Measurements from ENCODE around the gene SPAG16.

Gene SPAG16

DNA sequence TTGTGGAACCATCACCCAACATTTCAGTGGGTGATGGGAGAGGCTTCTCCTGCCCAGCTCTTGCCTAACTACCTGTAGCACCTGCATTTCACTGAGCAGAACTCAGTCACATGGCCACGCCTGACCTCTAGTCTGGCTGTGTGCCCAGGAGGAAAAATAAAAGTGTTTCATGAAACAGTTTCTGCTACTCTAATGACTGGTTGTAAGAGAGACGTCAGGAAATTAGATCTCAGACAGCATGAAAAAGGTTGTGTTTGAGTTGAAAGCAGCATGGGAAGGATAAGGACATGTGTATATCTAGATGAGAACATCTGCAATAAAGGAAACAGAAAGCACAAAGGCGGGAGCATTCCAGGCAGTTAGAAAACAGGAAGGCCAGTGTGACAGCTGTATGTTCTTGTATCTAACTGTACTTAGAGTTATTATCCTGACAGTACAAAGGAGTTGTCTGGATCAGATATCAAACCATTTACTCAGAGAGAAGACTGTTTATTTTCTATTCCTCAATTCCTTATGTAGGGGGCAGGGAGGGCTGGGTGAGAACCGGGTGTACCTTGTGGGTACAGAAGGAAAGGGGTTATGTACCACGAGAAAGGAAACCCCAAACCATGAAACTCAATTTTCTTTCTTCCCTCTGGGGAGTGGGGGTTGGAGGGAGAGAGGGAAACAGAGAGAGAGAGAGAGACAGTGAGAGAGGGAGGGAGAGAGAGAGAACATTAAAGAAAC, 819.2 kb downstream of the SPAG16 start:
- DNase-seq = peak; percentile 25

DNA sequence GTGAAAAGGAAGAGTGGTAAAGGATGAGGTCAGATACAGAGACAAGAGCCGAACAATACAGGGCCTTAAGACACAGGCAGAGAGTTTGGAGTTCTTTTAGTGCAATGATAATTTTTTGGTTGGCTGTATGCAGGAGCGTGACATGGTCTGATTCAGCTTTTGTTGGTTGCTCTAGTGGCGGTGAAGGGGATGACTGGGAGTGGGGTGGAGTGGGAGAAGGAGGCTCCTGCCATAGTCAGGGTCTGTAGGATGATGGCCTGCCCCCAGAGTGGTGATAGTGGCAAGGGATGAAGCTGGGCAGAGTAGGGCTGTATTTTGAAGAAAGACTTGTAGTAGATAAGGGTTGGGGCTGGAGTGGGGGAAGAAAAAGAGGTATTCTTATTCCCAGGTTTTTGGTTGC, 820.0 kb downstream of the SPAG16 start:
- no peak for DNase-seq

DNA sequence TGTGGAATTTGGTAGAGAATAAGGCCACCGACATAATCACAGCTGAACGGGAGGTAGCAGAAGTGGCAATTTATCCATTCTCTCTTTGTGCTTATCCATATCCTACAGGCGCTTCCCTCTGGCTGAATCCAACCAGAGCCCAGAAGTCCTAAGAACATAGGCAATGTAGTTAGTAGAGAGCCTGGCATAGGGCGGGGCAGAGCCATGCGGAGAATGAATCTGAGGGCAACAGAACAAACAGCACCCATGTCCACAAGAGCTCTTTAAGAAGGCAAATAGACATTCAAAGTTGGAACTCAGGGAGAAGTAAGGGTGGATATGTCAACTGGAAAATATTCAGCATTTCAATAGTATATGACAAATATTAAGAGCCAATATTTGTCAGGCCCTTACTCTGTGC, 820.7 kb downstream of the SPAG16 start:
- no peak for DNase-seq

DNA sequence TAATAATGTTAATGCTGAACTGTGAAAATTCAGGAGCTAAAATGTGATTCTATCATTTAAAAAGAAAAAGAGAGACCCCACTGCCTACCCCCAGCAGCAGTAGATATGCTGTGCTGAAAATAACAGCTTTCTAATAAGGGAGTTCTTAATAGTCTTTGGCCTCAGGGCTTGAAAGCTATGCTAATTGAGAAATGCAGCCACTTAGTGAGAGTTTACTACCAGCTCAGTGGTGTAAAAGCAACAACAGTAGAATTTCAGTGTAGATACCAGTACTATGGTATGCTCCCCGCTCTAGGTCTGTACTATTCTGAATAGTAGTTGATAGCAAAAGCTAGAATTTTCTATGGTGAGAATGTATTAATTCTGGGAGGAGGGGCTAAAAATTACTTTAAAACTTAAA, 823.5 kb downstream of the SPAG16 start:
- DNase-seq = no peak

DNA sequence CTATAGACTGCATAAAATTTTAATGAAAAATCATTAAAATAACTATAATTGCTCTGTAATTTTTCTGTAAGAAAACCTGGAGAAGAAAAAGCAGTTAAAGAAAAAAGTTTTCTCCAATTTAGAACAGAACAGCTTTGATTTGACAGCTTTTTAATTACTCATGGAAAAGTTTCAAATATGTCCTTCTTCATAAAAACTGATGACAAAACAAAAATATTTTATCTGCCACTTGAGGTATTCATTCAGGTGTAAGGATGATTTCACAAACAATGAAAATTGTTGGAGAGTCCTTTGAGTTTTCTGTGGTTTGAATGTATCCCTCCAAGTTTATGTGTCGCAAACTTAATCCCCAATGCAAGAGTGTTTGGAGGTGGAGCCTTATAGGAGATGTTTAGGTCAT, 824.3 kb downstream of the SPAG16 start:
- DNase-seq = no peak

DNA sequence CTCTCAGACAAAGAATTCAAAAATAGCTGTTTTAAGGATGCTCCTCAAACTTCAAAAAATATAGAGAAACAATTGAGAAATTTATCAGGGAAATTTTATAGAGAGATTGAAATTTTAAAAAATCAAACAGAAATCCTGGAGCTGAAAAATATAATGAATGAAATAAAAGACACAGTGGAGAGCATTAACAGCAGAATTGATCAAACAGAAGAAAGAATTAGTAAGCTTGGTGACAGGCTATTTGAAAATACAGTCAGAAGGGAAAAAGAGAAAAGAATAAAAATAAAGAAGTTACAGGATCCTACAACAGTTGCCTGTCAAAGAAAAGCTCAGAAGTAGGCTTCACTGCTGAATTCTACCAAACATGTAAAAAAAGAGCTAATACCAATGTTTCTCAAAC, 832.8 kb downstream of the SPAG16 start:
- no peak for DNase-seq

DNA sequence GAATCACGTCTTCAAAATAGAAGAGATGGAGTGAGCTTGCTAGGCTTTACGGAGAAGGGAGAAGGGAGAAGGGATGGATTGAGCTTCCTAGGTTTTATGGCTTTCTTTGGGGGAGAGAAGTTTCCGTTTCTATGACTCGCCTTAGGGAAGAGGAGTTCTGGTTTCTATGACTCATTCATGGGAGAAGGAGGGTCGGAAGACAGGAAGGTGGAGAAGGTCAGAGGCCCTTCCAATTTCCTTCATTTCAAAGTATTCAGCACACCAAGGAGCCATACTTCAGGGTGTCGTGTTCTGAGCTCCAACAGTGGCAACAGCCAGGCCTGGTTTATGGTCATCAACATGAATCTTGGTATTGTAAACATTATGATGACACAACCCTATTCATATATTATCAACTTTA, 841.9 kb downstream of the SPAG16 start:
- no peak for DNase-seq

DNA sequence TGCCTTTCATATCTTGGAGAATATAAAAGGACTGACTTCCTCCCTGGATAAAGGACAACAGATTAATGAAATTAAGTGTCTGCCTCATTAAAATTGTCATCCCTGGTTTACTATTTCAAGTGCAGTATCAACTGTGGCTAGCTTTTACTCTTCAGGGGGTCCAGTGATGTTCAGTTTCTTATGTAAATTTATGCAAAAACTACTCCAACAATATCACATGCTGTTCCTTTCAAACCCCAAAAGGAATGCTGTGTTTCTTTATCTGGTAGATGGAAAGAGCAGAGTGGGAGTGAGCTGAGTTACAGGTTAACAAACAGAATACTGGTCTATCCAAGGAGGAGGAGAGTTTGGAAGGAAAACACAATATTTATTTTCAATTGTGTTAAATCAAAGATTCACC, 842.9 kb downstream of the SPAG16 start:
- DNase-seq = no peak

DNA sequence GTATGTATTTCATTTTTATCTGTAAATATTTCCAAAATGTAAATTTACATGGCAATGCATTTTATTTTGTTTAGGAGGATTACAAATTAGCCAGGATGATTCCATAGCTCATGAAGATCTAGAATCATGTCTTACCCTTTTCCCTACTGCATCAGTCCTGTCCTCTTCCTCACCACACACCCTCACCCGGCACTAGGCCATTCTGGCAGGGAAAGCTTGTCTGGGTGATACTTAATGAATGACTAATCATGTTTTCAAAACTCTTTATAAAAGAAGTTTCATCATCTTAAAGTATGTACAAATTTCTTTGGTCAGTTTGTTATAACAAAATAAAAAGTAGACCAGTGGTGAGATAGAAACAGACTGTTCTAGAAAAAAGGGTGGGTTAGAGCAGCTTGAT, 843.3 kb downstream of the SPAG16 start:
- no peak for DNase-seq

DNA sequence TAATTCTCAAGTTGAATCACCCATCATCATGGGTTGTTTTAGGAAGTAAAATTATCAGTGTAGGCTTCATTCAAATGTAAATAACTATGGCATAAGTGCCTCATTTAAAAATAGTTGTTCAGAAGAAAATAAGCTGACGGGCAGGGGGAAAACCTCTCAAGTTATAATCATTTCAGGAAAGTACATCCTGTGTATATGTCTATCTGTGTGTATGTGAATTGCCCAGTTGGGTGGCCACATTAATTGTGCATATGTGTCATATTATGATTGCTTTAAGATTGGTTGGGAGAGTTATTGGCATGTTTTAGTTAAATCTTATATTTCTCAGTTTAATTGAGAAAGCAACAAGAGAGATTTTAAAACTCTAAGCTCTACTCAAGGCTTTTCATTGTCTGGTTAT, 843.8 kb downstream of the SPAG16 start:
- DNase-seq = no peak

DNA sequence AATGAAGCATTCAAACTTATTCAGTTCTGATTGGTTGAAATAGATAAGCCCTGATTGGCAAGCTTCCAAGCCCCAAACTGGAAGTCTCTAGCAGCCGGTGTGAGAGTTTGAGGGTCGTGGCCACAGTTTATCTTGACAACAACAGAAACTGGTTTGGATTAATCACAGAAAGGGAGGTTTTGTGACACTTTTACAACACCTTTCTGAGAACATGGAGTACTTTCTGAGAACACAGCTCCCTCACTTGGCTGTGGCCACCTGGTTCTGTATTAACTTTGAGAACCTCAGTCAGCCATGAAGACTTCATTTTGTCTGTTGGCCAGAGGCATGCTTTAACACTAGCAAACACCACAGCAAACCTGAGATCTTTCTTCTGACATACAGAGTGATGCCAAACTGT, 845.9 kb downstream of the SPAG16 start:
- DNase-seq = peak; percentile 27

DNA sequence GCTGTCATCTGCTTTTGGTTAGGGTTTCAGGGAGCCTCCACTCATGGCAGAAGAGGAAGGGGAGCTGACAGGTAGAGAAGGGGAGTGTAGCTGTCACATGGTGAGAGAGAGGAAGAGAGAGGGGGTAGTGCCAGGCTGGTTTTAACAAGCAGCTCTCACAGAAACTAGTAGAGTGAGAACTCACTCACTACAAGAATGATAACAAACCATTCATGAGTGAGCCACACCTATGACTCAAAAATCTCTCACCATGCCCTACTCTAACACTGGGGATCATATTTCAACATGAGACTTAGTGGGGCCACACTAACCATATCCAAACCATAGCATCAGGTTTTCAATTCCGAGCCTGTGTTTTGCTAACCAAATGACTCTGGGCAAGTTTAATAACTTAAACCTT, 851.7 kb downstream of the SPAG16 start:
- DNase-seq = no peak

DNA sequence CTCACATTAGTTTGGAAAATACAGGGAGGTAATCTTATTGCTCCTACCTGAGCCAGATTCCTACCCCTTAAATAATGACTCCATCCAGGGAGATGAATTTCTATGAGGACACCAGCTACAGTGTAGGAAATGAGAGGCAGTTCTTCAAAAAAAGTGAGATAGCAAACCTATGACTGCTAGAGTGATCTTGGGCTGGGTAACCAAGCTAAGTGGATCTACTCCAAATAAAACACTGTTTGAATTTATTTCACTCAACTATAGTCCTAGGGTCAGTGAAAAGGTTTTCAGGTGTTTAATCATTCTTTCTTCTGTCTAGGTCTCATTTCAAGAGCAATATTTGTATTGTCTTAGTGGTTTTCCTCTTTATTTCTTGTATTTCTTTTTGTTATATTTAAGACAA, 854.5 kb downstream of the SPAG16 start:
- no peak for DNase-seq

DNA sequence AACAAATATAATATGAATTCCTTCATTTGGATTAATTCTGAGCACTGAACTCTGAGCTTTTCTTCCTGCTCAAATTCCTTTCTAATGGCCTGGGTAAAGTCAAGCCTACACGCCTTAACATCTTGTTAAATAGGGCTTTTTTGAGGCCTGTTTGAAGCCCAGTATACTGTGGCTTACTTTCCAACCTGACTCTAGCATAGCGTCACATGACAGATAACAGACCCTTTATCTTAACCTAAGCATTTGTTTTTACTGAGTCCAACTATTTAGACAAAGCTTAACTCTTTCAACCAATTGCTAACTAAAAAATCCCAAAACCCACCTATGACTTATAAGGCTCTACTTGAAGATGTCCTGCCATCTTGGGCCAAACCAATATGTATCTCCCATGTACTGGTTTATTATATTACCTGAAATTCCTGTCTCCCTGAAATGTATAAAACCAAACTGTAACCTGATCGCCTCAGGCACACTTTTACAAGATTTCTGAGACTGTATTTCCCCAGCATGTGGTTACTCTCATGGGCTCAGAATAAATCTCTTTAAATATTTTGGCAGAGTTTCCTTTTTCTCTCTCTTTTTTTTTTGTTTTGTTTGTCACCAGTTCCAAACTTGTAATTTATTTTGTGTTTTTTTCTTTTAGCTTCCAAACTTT, 855.5 kb downstream of the SPAG16 start:
- no peak for DNase-seq

DNA sequence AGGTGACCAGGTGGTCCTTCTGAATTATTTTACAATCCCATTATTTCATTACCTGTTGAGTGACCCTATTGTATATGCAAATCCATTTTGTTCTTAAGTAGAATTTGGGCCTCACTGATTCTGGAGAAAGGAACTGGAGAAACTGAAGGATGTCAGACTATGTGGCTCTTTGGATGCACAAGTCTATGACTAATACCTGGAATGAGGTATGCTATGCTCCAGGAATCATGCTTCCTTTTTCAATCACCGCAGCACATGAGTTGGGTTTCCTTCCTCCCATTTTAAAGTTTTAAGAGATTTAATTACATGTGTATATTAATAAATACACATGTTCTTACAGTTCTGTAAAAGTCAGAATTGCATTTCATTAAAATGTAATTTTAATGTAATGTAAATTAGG, 872.7 kb downstream of the SPAG16 start:
- no peak for DNase-seq

DNA sequence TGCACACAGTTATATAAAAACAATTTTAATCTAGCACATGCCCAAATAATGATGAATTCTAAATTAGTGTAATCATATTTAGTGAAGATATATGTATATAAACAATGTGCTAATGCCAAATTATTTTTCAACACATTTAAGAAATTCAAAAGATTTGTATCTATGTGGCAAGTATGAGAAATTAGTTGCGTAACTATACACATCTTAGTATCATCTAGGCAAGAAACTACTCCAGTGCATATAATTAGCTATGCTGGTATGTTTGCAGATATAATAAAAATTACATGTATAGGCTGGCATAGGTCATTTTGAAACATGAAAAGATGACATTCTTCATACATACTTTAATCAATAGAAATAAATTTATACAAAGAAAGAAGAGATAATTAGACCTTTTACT, 874.6 kb downstream of the SPAG16 start:
- no peak for DNase-seq

DNA sequence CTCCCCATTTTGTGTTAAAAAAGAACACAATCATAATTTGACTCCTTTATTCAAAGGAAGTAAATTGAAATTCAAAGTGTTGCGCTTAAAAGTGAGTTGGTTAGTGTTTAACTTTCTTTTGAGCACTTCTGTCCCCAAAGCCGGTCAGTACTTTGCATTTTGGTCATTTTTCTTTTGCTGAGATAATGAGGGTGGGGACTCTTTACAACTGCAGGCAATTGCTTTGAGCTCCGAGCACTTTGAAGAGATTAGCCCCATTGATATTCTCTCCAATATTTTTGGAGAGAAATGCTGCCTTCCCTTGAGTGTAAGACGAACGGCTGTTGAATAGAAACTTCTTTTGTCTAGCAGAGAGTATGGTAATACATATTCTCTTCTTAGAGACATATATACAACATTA, 885.0 kb downstream of the SPAG16 start:
- no peak for DNase-seq

DNA sequence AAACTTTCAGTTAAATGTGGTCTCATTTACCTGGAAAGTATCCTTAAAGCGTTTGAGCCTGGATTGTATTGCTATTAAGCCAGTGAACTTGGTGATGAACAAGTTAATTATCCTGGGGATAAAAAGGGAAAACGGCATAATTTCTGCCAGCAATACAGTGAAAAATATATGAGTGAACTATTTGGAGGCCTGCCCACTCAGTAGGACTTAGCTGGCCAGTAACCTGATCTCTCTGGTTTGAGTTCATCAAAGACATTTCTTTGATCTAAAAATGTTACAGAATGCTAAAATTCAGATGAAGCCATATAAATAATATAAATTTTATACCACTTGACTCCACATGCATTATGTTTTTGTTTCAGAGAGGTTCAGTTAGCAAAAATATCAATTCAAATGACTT, 885.5 kb downstream of the SPAG16 start:
- no peak for DNase-seq

DNA sequence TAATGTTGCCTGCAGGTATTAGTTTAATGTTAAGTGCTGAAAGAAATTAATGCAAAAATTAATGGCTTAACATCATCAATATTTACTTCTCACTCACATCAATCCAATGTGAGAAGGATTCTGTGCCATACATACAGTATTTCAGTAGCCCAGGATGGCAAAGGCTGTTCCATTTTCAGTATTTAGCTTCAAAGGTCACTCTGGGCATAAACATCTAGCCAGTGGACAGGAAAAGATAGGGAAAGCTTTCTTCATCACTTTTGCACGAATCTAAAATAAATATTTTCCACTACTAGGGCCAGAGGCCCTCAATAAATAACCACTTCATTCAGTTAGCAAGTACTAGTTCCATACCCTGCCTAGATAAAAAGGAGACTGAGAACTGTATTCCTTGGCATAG, 890.3 kb downstream of the SPAG16 start:
- no peak for DNase-seq

DNA sequence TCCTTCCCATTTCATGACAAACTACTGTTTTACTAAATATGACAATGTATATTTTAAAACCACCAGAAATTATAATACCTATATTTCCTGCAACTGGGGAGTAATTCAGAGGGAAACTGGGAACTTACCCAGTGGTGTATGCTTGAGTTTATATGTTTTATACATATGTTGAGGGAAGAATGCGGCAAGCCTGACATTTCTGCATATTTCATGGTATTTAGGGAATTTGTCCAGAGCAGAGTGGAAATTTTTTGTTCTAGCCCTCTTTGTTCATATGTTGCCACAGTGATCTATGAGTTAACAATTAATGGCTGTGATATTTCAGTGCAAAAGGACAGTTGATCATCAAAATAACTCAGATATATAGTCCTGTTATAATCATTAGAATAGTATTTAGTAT, 895.8 kb downstream of the SPAG16 start:
- DNase-seq = no peak

DNA sequence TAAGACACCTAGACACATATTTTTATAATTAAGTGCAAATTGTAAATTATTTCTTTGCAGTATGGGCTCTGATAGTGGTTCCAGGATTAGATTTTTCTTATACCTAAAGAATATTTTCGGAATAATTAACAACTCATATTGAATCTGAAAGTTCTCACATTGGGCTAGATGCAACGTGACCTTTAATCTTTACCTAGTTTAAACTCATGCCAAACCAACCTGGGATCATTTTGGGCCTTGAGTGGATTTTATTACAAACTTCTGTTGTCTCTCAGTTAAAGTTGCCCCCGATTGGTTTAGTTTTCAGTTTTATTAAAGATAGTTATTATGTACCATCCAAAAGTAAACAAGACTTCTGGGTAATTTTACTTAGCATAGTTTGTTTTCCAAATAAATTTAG, 896.4 kb downstream of the SPAG16 start:
- DNase-seq = no peak

DNA sequence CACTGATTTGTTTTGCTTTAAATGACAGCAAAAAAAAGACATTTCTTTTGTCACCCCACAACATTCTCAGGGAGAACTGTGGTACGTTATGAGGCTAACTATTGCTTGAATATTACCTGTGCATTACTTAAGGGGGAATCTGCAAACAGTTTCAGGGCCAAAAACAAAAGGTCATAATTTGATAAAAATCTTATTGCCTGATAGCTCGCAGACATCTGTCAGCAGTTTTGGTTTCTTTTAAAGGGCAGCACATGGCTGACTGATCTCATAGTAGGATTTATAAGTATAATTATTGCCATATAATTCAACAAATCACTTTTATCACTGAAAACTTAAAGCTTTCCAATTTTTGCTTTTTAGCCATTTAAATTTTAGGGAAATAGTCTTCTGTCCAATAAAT, 900.2 kb downstream of the SPAG16 start:
- DNase-seq = no peak

DNA sequence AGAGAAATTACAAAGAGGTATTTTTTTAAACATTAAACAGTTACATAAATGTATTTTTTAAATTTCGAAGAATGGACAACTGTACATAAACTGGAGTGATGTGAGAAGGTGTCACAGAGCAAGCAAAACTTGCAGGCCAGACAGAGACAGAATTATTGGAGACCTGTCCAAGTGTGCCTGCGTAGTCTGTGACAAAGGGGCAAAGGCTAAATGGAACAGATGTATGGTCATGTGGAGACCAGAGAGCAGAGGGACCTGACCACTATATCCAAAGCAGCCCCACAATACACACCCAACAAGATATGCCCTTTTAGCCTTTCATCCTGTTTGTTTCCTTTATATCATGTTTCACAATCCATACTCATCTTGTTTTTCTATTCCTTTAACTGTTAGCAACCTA, 901.3 kb downstream of the SPAG16 start:
- no peak for DNase-seq

DNA sequence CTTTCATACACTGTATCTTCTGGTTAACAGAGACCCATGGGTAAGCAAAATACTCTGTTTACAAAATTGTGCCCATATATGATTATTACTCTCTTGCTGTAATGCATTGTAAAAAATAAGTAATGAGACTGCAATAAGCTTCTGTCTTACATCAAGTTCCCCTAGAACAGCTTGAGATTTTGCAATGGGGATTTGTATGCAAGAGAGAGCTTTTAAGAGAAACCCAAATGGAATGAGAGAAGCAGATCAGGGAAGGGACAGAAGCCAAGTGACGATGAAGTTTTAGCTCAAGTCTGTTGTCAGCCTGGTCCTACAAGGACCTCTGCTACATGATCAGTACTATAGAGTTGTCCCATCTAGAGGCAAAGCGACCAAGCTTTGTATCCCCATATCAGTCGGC, 908.4 kb downstream of the SPAG16 start:
- no peak for DNase-seq

DNA sequence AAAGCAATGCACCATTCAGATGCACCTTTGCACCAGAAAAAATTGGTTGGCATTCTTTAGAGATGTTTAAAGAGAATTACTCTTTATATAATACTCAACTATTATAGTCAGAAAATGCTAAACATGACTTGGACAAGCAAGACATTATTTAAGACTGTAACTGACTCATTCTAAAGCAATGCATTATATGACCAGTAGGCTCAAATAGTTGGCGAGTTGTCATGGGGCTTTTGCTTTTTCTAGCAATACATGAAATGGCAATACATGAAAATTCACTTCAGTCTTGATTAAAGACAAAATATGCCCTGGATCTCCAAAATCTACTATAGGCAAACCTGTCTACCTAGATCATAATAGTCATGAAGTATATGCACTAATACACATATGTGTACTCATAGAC, 909.7 kb downstream of the SPAG16 start:
- no peak for DNase-seq

All from hematopoietic multipotent progenitor cell treated with erythropoietin and hydrocortisone succinate and interleukin-3 and kit ligand, for 6 days (in vitro differentiated cells).